Sigmoid colon (tissue), 7 donors: ENCODE data around the gene LRFN4. TPM values are rescaled to one million over a fixed set of nuclear protein-coding genes. Genes with fewer than 3 reads are reported as not detected.

Source experiments
- DNase-seq: peaks from one replicate; pipeline ENCODE4 v3.0.0-alpha.2; 2019
- H3K27ac ChIP-seq, 4 donors: fragments of 200-600 bp; sonication (generic); one replicate each; pipeline ENCODE4 v1.5.1; 2016 to 2019; ENCODE audit warnings: mild to moderate bottlenecking in 1 of 4
- H3K27me3 ChIP-seq, 3 donors: fragments of 200-600 bp; sonication (generic); one replicate each; pipeline ENCODE4 v1.5.1; 2019; ENCODE audit warnings: mild to moderate bottlenecking in 1 of 3
- H3K36me3 ChIP-seq, 4 donors: fragments of 200-600 bp; sonication (generic); one replicate each; pipeline ENCODE4 v1.5.1; 2016 to 2019
- H3K4me1 ChIP-seq, 4 donors: fragments of 200-600 bp; sonication (generic); one replicate each; pipeline ENCODE4 v1.5.1; 2017 to 2019
- H3K4me3 ChIP-seq, 4 donors: fragments of 200-600 bp; sonication (generic); one replicate each; pipeline ENCODE4 v1.5.1; 2017 to 2019; ENCODE audit warnings: mild to moderate bottlenecking in 2 of 4, moderate library complexity in 1 of 4
- H3K9me3 ChIP-seq, 4 donors: fragments of 200-600 bp in 3 of 4; sonication (generic) in 3 of 4; one replicate each; pipeline versions ENCODE4 v1.5.1 to v1.6.1; 2013 to 2019
- CTCF ChIP-seq, 4 experiments: fragments of 450-650 bp in 3 of 4; fragments of 200-600 bp in 1 of 4; IDR thresholded peaks; one replicate each; pipeline ENCODE4 v1.5.1; 2016 to 2019; ENCODE audit warnings: antibody characterized with exemption in 4 of 4, mild to moderate bottlenecking in 3 of 4, moderate library complexity in 2 of 4
- EP300 ChIP-seq, 4 donors: sonication (generic); formaldehyde crosslinking; IDR thresholded peaks; one replicate each; pipeline ENCODE4 v1.6.1; 2017; ENCODE audit warnings: antibody characterized with exemption in 4 of 4
- POLR2A ChIP-seq, 2 donors: fragments of 450-650 bp; IDR thresholded peaks; one replicate each; pipeline ENCODE4 v1.6.1; 2016; ENCODE audit warnings: antibody characterized with exemption in 2 of 2, mild to moderate bottlenecking in 2 of 2, moderate library complexity in 2 of 2
- POLR2AphosphoS5 ChIP-seq, 4 donors: sonication (generic); formaldehyde crosslinking; IDR thresholded peaks; one replicate each; pipeline ENCODE4 v1.6.1; 2017; ENCODE audit warnings: antibody characterized with exemption in 4 of 4
- WGBS, 2 donors: extraction: QIAGEN DNeasy Blood & Tissue Kit; methylation state at CpG; one replicate each; pipeline ENCODE4 v1.1.7; 2013; 5-methylcytosine and 5-hydroxymethylcytosine counted together
- intact Hi-C: fragments of 100-400 bp; cut with DNase I; formaldehyde crosslinking; loops from one replicate; pipeline ENCODE4 v1.15.1; 2023
- polyA plus RNA-seq, 3 donors: library from polyadenylated mRNA; stranded (reverse); fragments of 200-250 nt; gene quantifications; one replicate each; pipeline ENCODE4 v1.2.3, GENCODE V29; 2013
- total RNA-seq, 4 donors: library from RNA; depleted of rRNA; stranded (reverse); fragments of >200 nt; gene quantifications; one replicate each; pipeline ENCODE4 v1.1.0, GENCODE V29; 2016
- donor health status: healthy with polysubstance abuse.
- donor health status: Bipolar disorder and iron deficiency.
- donor health status: healthy.

Gene LRFN4
- total and polyA plus RNA-seq, 7 donors: 4.2 to 32.2 (median 4.6) TPM

GRCh38 chr11:66879000-66879399, 22.1 kb downstream of the LRFN4 start:
- H3K36me3 ChIP-seq: no peaks in the 10 kb centered on the region
- peaks cover 0 to 14% (median 9%) of the 10 kb centered on the region in 4 donors for H3K4me1 ChIP-seq
- H3K27me3 ChIP-seq: no peaks in the 10 kb centered on the region
- WGBS, 2 donors: 90 to 95% methylated on average over 7 of the region's 7 CpGs
- TF ChIP-seq EP300 (IDR thresholded peaks at IDR 0.05) (no peak), POLR2AphosphoS5 (IDR thresholded peaks at IDR 0.05) (no peak), POLR2A (IDR thresholded peaks at IDR 0.05) (no peak), CTCF (IDR thresholded peaks at IDR 0.05) (no peak)
- no peaks in the 10 kb centered on the region for H3K9me3 ChIP-seq
- no peak for DNase-seq
- intact Hi-C loops: no loop called here
- no peak overlapping the region for H3K4me3 ChIP-seq
- H3K27ac ChIP-seq: no peak overlapping the region

- DNase-seq: no peak
- Histone ChIP-seq H3K4me1 (peaks cover 0 to 14% (median 9%) of the 10 kb centered on the region in 4 donors), H3K4me3 (no peak overlapping the region), H3K9me3 (no peaks in the 10 kb centered on the region), H3K36me3 (no peaks in the 10 kb centered on the region), H3K27ac (no peak overlapping the region), H3K27me3 (no peaks in the 10 kb centered on the region)
- WGBS, 2 donors: 91 to 95% methylated on average over 9 of the region's 9 CpGs
- no peak for TF ChIP-seq POLR2AphosphoS5 (IDR thresholded peaks at IDR 0.05)
- no peak for TF ChIP-seq POLR2A (IDR thresholded peaks at IDR 0.05)
- intact Hi-C loops: no loop called here
These were observed 22.7 kb downstream of the LRFN4 start for GRCh38 chr11:66879583-66879982.

- intact Hi-C loops: loop anchor here (5.0 kb wide), 1 partner anchor 38 kb away; the partner anchor contains the start of gene RCE1
- 56 to 85% methylated on average over 8 of the region's 8 CpGs for WGBS, 2 donors
- Histone ChIP-seq H3K27me3 (no peaks in the 10 kb centered on the region), H3K27ac (no peak overlapping the region), H3K36me3 (no peaks in the 10 kb centered on the region), H3K9me3 (no peaks in the 10 kb centered on the region), H3K4me1 (peaks cover 0 to 14% (median 9%) of the 10 kb centered on the region in 4 donors), H3K4me3 (no peak overlapping the region)
- TF ChIP-seq POLR2A (IDR thresholded peaks at IDR 0.05) (no peak), POLR2AphosphoS5 (IDR thresholded peaks at IDR 0.05) (no peak), CTCF (IDR thresholded peaks at IDR 0.05) (no peak), EP300 (IDR thresholded peaks at IDR 0.05) (no peak)
- no peak for DNase-seq
These were observed 23.1 kb downstream of the LRFN4 start for GRCh38 chr11:66879999-66880398.

- intact Hi-C loops: loop anchor here (5.0 kb wide), 1 partner anchor 38 kb away; the partner anchor contains the start of gene RCE1
- H3K9me3 ChIP-seq: no peaks in the 10 kb centered on the region
- no peak overlapping the region for H3K4me3 ChIP-seq
- no peak overlapping the region for H3K27ac ChIP-seq
- TF ChIP-seq POLR2AphosphoS5 (IDR thresholded peaks at IDR 0.05): no peak
- no peak for TF ChIP-seq CTCF (IDR thresholded peaks at IDR 0.05)
- TF ChIP-seq EP300 (IDR thresholded peaks at IDR 0.05): no peak
- TF ChIP-seq POLR2A (IDR thresholded peaks at IDR 0.05): no peak
- no peak for DNase-seq
- no peaks in the 10 kb centered on the region for H3K36me3 ChIP-seq
- no peaks in the 10 kb centered on the region for H3K27me3 ChIP-seq
- H3K4me1 ChIP-seq: peaks cover 0 to 14% (median 9%) of the 10 kb centered on the region in 4 donors
- 59 to 80% methylated on average over 14 of the region's 14 CpGs for WGBS, 2 donors
These were observed 23.9 kb downstream of the LRFN4 start for GRCh38 chr11:66880496-66881450.

GRCh38 chr11:66881451-66881835, 24.6 kb downstream of the LRFN4 start:
- H3K9me3 ChIP-seq: no peaks in the 10 kb centered on the region
- no peak for DNase-seq
- 92 to 94% methylated on average over 10 of the region's 10 CpGs for WGBS, 2 donors
- H3K27ac ChIP-seq: no peak overlapping the region
- H3K27me3 ChIP-seq: no peaks in the 10 kb centered on the region
- H3K4me3 ChIP-seq: no peak overlapping the region
- intact Hi-C loops: loop anchor here (5.0 kb wide), 1 partner anchor 39 kb away; the partner anchor contains the start of gene RCE1
- peaks cover 0 to 14% (median 9%) of the 10 kb centered on the region in 4 donors for H3K4me1 ChIP-seq
- no peaks in the 10 kb centered on the region for H3K36me3 ChIP-seq
- TF ChIP-seq POLR2AphosphoS5 (IDR thresholded peaks at IDR 0.05) (no peak), POLR2A (IDR thresholded peaks at IDR 0.05) (no peak), EP300 (IDR thresholded peaks at IDR 0.05) (no peak), CTCF (IDR thresholded peaks at IDR 0.05) (no peak)
